MM.1S (cell line): Measurements from ENCODE around the gene IL11.

Source experiments
- DNase-seq: peaks from one replicate; pipeline ENCODE4 v3.0.0-alpha.2; 2015
- H2AFZ ChIP-seq: fragments of 300-600 bp; sonication (generic); 2 replicates; pipeline ENCODE4 v1.6.0; 2016; ENCODE audit warnings: antibody characterized with exemption, low read length
- H3F3A ChIP-seq: fragments of 300-600 bp; sonication (generic); 2 replicates; pipeline ENCODE4 v1.6.1; 2016; ENCODE audit warnings: mild to moderate bottlenecking, antibody characterized with exemption, low read length, moderate library complexity, mixed read lengths; ENCODE audit not compliant: insufficient read depth
- H3K27ac ChIP-seq: fragments of 300-600 bp; sonication (generic); 2 replicates; pipeline ENCODE4 v1.5.1; 2016; ENCODE audit warnings: mild to moderate bottlenecking, low read length
- H3K27me3 ChIP-seq: fragments of 300-600 bp; sonication (generic); replicated peaks from 2 replicates; pipeline ENCODE4 v1.6.0; 2016; ENCODE audit warnings: low read length; ENCODE audit not compliant: insufficient read depth
- H3K36me3 ChIP-seq: fragments of 300-600 bp; sonication (generic); replicated peaks from 2 replicates; pipeline ENCODE4 v1.6.1; 2016; ENCODE audit warnings: mild to moderate bottlenecking, low read length, mixed read lengths; ENCODE audit not compliant: insufficient read depth
- H3K4me1 ChIP-seq: fragments of 300-600 bp; sonication (generic); 2 replicates; pipeline ENCODE4 v1.6.1; 2016; ENCODE audit warnings: low read length, mixed read lengths
- H3K4me2 ChIP-seq: fragments of 300-600 bp; sonication (generic); 2 replicates; pipeline ENCODE4 v1.6.0; 2016; ENCODE audit warnings: low read depth, low read length
- H3K4me3 ChIP-seq: fragments of 300-600 bp; sonication (generic); 2 replicates; pipeline ENCODE4 v1.5.1; 2016; ENCODE audit warnings: low read length, mixed read lengths
- H3K79me2 ChIP-seq: fragments of 300-600 bp; sonication (generic); 2 replicates; pipeline ENCODE4 v1.6.1; 2016; ENCODE audit warnings: mixed run types, low read length, mixed read lengths
- H3K9ac ChIP-seq: fragments of 300-600 bp; sonication (generic); 2 replicates; pipeline ENCODE4 v1.6.1; 2016; ENCODE audit warnings: low read length, mixed read lengths
- H3K9me2 ChIP-seq: fragments of 300-600 bp; sonication (generic); replicated peaks from 2 replicates; pipeline ENCODE4 v1.6.1; 2016; ENCODE audit warnings: mild to moderate bottlenecking, low read length, mixed read lengths; ENCODE audit not compliant: insufficient read depth
- H3K9me3 ChIP-seq: fragments of 300-600 bp; sonication (generic); replicated peaks from 2 replicates; pipeline ENCODE4 v1.6.1; 2016; ENCODE audit warnings: mild to moderate bottlenecking, low read length, mixed read lengths; ENCODE audit not compliant: insufficient read depth
- H4K20me1 ChIP-seq: fragments of 300-600 bp; sonication (generic); 2 replicates; pipeline ENCODE4 v1.6.1; 2016; ENCODE audit warnings: mild to moderate bottlenecking, low read length, moderate library complexity, mixed read lengths; ENCODE audit not compliant: insufficient read depth
- EZH2 ChIP-seq: fragments of 300-600 bp; sonication (generic); optimal IDR thresholded peaks from 2 replicates; pipeline ENCODE3; 2017; ENCODE audit warnings: low read depth, mild to moderate bottlenecking, antibody characterized with exemption, low read length, mixed read lengths
- EZH2phosphoT487 ChIP-seq: fragments of 300-600 bp; sonication (generic); IDR thresholded peaks from 2 replicates; pipeline ENCODE4 v1.6.1; 2018; ENCODE audit warnings: antibody characterized with exemption, low read length
- TF ChIP-seq, protein P1 (sequence below): fragments of 300-600 bp; sonication (generic); IDR thresholded peaks from 2 replicates; pipeline ENCODE4 v1.5.1; 2016; ENCODE audit warnings: antibody characterized with exemption, low read length, mixed read lengths

The IL11 gene

GRCh38 chr19:55348317-55349034, 21.8 kb downstream of the IL11 start:
- TF ChIP-seq, protein P1, sequence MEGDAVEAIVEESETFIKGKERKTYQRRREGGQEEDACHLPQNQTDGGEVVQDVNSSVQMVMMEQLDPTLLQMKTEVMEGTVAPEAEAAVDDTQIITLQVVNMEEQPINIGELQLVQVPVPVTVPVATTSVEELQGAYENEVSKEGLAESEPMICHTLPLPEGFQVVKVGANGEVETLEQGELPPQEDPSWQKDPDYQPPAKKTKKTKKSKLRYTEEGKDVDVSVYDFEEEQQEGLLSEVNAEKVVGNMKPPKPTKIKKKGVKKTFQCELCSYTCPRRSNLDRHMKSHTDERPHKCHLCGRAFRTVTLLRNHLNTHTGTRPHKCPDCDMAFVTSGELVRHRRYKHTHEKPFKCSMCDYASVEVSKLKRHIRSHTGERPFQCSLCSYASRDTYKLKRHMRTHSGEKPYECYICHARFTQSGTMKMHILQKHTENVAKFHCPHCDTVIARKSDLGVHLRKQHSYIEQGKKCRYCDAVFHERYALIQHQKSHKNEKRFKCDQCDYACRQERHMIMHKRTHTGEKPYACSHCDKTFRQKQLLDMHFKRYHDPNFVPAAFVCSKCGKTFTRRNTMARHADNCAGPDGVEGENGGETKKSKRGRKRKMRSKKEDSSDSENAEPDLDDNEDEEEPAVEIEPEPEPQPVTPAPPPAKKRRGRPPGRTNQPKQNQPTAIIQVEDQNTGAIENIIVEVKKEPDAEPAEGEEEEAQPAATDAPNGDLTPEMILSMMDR, result no peak
- TF ChIP-seq EZH2 (no peak), EZH2phosphoT487 (no peak)
- Histone ChIP-seq H3K27me3 (peaks cover 29% of the 10 kb centered on the region), H3K36me3 (no peaks in the 10 kb centered on the region), H3F3A (no peaks in the 10 kb centered on the region; the same call in 1 of the 2 replicates), H3K9ac (no peak overlapping the region), H3K4me1 (no peaks in the 10 kb centered on the region), H3K9me3 (no peaks in the 10 kb centered on the region), H2AFZ (no peak overlapping the region), H4K20me1 (no peaks in the 10 kb centered on the region), H3K79me2 (no peaks in the 10 kb centered on the region), H3K4me2 (no peak overlapping the region), H3K9me2 (no peaks in the 10 kb centered on the region), H3K27ac (no peak overlapping the region), H3K4me3 (no peak overlapping the region)
- no peak for DNase-seq

- H3K36me3 ChIP-seq, result no peaks in the 10 kb centered on the region; the same call in 1 of the 2 replicates
- no peaks in the 10 kb centered on the region for H3K9me3 ChIP-seq
- peaks cover 3% of the 10 kb centered on the region; the same call in 1 of the 2 replicates for H3K79me2 ChIP-seq
- no peaks in the 10 kb centered on the region for H3K9me2 ChIP-seq
- no peaks in the 10 kb centered on the region for H3K4me1 ChIP-seq
- H3F3A ChIP-seq, result no peaks in the 10 kb centered on the region; the same call in 1 of the 2 replicates
- no peak overlapping the region for H3K4me2 ChIP-seq
- H2AFZ ChIP-seq, result no peak overlapping the region
- no peak overlapping the region for H3K27ac ChIP-seq
- DNase-seq, result no peak
- no peaks in the 10 kb centered on the region for H4K20me1 ChIP-seq
- H3K4me3 ChIP-seq, result no peak overlapping the region
- no peak overlapping the region for H3K9ac ChIP-seq
- peaks cover 20% of the 10 kb centered on the region for H3K27me3 ChIP-seq
- TF ChIP-seq EZH2, result no peak
- TF ChIP-seq, protein P1, result no peak
- no peak for TF ChIP-seq EZH2phosphoT487
These were observed 22.7 kb downstream of the IL11 start for GRCh38 chr19:55347442-55348009.

GRCh38 chr19:55346725-55347441, 23.4 kb downstream of the IL11 start:
- peaks cover 13% of the 10 kb centered on the region for H3K27me3 ChIP-seq
- H3K4me1 ChIP-seq, result no peaks in the 10 kb centered on the region
- H4K20me1 ChIP-seq, result no peaks in the 10 kb centered on the region
- no peak overlapping the region for H2AFZ ChIP-seq
- no peaks in the 10 kb centered on the region for H3K9me3 ChIP-seq
- no peaks in the 10 kb centered on the region; the same call in 1 of the 2 replicates for H3F3A ChIP-seq
- TF ChIP-seq EZH2, result no peak
- no peak for TF ChIP-seq EZH2phosphoT487
- TF ChIP-seq, protein P1, result no peak
- H3K9ac ChIP-seq, result no peak overlapping the region
- H3K4me3 ChIP-seq, result no peak overlapping the region
- DNase-seq, result no peak
- H3K4me2 ChIP-seq, result no peak overlapping the region
- no peak overlapping the region for H3K27ac ChIP-seq
- no peaks in the 10 kb centered on the region; the same call in 1 of the 2 replicates for H3K36me3 ChIP-seq
- H3K79me2 ChIP-seq, result peaks cover 7% of the 10 kb centered on the region
- no peaks in the 10 kb centered on the region for H3K9me2 ChIP-seq
